NCI-H2196 treated with DMSO at 0.1 percent for 48 hours (cell line): Measurements from ENCODE around the gene SYNGR1.
"Not testable (repeated sequence)": the region's sequence is repeated elsewhere in the genome, so short reads cannot be mapped to it uniquely, and the experiment has no call there.

ENCODE experiments used
- DNase-seq: peaks from one replicate; lab custom pipeline; 2025; ENCODE audit not compliant: unreplicated experiment; lab: John Stamatoyannopoulos, UW

Gene SYNGR1

DNA sequence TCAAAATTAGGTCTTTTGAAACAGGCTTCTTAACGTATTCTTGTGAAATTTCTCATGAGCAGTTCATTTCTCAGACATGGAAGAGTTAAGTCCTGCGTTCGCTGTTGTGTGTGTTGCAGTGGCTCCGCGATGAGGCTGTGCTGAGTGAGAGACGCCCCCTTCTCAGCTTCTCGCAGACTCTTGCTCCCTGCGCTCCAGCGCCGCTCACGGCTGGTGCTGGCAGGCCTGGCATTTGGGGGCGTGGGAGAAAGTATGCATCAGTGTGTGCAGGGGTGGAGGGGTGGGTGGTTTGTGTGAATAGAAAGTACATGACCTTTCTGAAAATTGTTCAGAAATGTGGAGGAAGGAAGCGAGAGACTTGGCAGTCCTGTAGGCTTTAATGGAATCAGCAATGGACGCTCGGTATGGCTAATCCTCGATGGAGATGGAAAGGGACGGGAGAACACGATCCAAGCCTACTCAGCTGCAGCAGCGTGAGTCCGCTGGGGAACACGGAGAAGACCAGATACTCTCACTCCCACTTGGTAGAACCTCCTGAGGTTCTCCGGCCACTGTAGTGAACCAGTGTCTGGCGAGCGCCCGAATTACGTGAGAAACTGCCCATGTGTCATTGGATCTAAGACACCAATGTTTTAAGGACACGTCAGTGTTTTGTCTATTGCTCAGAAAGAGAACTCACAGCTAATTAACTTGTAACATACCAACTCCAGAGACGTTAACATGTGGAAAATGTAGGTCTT, 55.7 kb downstream of the SYNGR1 start:
- DNase-seq, result no peak

DNA sequence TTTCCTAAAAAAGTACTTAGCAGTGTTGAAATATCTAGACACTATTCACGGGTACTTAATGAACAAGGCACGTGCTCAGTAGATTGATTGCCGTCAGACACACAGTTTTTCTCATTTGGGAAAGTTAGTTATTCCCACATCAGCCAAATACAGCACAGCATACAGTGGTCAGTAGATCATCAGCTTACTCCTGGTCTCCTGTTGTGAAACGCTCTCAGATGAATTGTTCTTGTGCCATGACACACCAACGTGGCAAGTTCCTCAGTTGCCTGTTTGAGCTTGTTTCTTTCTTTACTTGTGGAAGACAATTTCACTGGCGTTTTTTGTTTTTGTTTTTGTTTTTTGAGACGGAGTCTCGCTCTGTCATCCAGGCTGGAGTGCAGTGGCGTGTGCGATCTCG, 58.4 kb downstream of the SYNGR1 start:
- no peak for DNase-seq

DNA sequence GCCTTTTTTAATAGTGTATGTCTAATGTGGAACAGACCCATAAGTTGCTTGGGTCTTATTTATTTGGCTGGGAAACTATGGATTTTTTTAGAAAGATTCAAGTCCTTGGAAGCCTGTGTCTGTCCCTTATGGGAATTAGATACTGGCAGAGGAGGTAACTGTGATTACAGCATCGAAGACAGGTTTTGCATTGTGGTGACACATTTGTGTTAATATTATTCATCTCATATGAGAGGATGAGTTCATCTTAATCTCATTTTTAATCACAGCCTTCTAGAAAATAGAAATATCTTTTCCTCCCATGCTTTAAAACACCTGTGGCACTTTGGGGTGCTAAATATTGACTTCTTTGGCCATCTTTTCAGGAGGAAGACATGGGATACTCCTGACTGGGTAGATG, 59.0 kb downstream of the SYNGR1 start:
- DNase-seq, result no peak

DNA sequence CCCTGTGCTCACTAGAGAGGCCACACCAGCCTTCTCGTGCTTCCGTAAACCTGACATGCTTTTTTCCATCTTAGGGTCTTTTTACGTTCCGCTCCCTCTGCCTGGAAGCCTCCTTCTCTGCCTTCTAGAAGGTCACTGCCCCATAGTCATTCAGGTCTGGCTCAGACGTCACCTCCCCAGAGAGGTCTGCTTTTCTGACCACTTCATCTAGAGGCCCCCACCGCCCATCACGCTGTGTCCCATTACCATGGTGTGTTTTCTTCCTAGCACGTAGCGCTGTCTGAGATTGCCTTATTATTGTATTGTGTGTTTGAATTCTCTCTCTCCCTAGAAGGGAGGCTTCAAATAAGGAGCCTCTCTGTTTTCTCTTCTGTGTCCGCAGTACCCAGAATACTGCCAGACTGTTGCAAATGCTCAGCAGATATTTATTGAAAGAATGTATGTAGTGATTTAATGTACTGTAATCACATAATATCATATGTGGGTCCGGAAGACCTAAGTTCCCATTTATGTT, 59.8 kb downstream of the SYNGR1 start:
- DNase-seq, result no peak

DNA sequence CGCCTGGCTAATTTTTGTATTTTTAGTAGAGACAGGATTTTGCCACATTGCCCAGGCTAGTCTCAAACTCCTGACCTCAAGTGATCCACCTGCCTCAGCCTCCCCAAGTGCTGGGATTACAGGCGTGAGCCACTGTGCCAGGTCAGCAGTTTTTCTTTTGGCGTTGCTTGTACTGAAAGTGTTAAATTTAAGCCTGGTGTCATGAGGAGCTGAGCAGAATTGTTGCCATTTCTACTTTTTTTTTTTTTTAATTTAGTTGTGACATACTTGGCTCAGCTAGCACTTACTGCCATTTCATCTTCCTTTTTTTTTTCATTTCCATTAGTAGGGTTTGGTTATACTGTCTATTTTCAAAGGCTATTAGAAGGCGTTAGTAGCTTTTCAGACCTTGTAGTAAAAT, 60.5 kb downstream of the SYNGR1 start:
- DNase-seq, result no peak

DNA sequence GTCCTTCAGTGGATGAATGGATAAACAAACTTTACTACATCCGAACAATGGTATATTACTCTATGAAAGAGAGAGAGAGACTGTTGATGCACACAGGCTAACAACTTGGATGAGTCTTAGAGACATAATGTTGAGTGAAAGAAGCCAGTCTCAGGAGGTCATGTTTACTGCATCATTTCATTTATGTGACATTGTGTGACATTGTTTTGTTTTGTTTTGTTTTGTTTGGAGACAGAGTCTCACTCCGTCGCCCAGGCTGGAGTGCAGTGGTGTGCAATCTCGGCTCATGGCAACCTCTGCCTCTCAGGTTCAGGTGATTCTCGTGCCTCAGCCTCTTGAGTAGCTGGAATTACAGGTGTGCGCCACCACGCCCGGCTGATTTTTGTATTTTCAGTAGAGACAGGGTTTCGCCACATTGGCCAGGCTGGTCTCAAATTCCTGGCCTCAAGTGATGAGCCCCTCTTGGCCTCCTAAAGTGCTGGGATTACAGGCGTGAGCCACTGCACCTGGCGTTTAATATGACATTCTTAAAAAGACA, 62.1 kb downstream of the SYNGR1 start:
- DNase-seq, result not testable (repeated sequence)

DNA sequence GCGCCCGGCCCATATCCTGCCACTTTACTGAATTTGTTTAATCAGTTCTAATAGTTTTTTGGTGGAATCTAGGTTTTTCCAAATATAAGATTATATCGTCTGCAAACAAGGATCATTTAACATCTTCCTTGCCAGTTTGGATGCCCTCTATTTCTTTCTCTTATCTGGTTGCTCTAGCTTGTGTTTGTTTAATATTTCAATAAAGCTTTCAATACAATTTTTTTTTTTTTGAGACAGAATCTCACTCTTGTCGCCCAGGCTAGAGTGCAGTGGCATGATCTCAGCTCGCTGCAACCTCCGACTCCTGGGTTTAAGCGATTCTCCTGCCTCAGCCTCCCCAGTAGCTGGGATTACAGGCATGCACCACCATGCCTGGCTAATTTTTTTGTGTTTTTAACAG, 63.4 kb downstream of the SYNGR1 start:
- not testable (repeated sequence) for DNase-seq

DNA sequence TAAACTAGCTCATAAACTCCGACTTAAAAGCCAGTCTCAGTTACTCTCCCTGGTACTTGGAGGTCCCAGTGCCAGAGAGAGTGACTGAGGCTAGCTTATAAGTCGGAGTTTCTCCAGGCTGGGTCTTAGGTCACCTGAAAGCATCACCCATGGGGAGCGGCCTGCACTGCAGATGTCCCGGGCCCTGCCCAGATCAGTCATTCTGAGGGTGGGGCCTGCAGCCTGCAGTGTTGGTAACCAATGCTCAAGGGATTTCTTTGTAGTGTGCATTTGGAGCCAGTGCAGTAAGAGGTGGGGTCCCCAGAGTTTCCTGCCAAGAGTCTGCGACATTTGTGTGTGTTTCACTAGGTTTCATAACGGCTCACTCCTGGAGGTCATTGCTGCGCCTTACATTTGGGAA, 64.6 kb downstream of the SYNGR1 start:
- DNase-seq, result no peak

DNA sequence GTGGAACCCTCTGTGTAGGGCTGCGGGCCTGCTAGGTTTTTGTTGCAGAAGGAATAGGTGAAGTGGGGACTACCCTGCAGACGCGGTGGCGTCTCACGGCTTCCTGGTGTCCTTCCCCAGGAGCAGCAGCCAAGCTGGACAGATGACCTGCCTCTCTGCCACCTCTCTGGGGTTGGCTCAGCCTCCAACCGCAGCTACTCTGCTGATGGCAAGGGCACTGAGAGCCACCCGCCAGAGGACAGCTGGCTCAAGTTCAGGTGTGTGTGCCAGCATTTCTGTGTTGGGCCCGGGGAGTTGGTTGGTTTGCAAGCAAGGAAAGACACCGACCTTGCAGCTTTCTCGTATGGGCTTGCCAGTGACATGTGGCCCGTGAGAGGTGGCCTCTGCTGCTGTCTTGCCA, 65.1 kb downstream of the SYNGR1 start:
- DNase-seq, result no peak

DNA sequence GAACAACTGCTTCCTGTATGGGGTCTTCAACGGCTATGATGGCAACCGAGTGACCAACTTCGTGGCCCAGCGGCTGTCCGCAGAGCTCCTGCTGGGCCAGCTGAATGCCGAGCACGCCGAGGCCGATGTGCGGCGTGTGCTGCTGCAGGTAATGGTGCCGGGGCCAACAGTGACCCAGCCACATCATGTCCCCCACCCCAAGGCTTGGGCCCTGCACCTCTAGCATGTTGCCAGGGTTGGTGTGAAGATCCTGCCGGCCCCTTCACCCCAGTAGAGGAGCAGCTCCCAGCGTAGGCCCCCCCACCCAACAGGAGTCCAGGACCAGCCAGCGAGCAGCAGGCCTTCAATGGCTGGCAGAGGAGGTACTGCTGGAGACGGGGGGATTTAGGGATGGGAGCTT, 65.7 kb downstream of the SYNGR1 start:
- no peak for DNase-seq

DNA sequence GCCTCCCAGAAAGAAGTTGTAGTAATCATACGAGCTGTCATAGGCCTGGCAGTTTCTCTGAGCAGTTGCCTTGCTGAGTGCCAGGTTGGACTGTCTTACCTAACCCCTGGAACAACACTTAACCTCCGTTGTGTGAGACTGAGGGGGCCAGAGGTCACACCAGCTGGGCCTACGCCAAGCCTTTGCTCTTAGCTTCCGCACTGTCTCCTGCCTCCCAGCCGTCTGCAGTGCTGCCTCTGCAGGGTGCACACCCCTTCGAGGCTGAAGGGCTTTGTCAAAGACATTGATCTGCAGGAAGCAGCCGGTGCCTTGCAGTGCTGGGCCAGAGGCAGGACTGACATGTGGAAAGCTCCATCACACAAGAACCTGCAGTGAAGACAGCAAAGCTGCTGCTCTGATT, 66.5 kb downstream of the SYNGR1 start:
- no peak for DNase-seq

DNA sequence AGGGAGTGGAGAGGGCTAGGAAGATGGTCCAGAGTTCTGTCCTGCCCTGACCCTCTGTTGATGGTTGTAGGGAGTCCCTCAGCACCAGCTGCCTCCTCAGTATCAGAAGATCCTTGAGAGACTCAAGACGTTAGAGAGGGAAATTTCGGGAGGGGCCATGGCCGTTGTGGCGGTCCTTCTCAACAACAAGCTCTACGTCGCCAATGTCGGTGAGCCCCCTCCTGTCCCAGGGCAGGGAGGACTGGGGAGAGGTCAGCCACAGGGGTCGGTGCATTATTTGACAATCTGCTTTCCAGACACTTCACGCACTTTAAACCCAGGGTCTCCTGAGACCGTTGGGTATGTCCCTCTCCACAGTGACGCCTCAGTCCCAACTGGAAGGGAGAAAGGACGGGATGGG, 67.8 kb downstream of the SYNGR1 start:
- no peak for DNase-seq

DNA sequence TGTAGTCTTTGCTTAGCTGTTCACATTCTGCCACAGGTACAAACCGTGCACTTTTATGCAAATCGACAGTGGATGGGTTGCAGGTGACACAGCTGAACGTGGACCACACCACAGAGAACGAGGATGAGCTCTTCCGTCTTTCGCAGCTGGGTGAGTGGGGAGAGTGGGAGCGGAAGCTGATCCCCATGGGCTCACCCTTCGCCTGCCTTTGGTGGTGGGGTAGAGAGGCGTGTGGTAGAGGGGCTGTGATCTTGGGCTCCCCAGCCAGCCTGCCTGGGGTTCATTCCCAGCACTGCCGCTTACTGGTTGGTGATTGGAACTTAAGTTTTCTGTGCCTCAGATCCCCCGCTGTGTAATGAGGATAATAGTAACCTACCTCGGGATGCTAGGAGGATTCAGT, 68.9 kb downstream of the SYNGR1 start:
- DNase-seq, result no peak

DNA sequence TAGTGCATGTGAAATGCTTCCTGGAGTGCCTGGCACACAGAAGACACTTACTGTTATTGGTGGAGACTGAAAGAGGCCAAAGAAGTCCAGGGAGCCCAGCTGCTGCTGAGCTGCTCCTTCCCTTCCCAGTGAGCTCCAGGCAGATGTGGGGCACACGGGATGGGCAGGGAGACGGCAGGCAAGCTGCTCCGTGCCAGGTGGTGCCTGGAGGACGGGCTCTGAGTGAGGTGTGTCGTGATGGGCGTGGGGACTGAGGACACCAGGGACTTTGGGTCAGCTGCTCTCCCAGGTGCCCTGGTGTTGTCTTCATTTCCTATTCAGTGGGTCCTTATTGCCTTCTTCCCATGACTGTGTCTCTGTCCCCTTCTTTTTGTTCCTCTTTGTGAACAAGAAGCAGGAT, 69.3 kb downstream of the SYNGR1 start:
- DNase-seq, result no peak

DNA sequence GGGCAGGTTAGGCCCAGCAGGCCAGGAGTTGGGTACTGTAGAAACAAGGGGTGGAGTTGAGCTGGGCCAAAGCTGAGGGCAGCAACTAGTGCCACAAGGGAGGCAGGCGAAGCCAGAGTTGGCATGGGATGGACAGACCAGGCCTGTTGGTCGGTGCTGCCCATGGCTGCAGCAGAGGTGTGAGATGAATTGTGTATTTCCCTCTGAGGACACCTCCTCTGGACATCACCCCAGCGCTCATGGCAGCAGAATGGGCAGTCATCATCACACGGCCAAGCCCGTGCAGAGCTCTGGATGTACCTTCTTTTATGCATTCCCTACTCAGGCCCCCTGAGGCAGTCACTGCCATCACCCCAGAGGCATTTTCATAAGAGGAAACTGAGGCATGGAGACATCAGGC, 70.1 kb downstream of the SYNGR1 start:
- DNase-seq, result no peak

DNA sequence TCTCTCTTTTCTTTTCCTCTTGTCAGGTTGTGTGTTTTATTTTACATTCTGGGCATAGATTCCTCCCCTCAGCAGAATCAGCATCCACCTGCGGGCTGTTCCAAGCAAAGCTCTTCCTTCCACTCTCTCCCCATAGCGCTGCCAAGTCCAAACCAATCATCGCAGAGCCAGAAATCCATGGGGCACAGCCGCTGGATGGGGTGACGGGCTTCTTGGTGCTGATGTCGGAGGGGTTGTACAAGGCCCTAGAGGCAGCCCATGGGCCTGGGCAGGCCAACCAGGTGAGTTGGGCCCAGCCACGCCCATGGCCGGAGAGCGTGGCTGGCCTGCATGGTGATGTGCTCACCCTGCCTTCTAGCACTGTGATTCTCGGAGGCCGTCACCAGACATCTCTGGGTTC, 71.9 kb downstream of the SYNGR1 start:
- DNase-seq, result no peak

DNA sequence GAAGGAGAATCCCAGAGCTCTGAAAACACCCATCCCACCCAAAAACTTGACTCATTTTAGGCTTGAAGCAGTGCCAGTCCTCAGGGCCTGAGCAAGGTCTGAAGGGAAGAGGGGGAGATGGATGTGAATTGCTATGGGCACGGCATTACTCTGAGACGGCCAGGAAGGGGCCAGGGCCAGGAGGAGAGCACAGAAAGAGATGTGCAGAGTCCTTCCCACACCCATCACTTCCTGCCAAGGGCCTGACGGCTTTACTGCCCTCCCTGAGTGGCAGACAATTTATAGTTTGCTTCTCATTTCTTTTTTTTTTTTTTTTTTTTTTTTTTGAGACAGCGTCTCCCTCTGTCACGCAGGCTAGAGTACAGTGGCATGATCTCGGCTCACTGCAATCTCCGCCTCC, 72.3 kb downstream of the SYNGR1 start:
- DNase-seq, result no peak

DNA sequence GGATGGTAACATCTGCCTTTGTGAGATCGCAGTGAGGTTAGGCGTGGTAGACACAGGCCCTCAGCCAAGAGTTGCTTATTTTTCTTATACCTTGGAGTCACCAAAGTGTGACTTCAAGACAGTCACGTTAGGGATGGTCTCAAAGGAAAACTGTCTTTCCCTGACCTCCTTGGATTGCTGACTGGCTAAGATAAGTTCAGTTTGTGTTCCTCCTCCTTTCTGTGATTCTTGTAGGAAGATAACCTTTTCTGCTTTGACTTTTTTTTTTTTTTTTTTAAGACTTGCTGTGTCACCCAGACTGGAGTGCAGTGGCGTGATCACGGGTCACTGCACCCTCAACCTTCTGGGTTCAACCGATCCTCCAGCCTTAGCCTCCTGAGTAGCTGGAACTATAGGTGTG, 72.9 kb downstream of the SYNGR1 start:
- DNase-seq, result no peak

DNA sequence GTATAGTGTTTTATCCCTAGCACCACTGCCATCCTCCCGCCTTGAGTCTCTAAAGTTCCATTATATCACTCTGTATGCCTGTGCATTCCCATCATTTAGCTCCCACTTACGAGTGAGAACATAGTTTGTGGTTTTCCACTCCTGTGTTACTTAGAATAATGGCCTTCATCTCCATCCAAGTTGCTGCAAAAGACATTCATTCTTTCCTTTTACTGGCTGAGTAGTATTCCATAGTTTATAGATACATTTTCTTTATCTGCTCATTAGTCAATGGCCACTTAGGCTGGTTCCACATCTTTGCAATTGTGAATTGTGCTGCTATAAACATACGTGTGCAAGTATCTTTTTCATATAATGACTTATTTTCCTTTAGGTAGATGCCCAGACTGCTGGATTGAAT, 74.2 kb downstream of the SYNGR1 start:
- DNase-seq, result no peak

DNA sequence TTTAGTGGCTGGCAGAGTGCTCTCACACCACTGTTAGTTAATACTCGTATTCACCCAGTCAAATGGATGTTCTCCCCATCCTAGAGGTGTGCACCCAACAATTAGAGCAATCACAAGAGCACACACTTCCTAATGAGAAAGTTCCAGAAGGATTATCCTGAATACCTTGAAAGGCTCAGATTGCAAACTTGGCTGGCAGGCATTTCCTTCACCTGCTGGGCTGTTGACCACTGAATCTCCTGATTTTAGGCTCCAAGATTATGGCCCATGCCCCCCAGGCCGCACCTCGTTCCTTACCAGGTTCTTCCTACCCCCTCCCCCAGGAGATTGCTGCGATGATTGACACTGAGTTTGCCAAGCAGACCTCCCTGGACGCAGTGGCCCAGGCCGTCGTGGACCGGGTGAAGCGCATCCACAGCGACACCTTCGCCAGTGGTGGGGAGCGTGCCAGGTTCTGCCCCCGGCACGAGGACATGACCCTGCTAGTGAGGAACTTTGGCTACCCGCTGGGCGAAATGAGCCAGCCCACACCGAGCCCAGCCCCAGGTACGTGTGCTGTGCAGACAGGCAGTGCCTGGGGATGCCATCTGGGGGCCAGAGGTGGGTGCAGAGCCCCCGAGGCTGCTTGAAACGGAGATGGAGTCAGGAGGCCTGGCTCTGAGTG, 76.7 kb downstream of the SYNGR1 start:
- DNase-seq, result no peak

DNA sequence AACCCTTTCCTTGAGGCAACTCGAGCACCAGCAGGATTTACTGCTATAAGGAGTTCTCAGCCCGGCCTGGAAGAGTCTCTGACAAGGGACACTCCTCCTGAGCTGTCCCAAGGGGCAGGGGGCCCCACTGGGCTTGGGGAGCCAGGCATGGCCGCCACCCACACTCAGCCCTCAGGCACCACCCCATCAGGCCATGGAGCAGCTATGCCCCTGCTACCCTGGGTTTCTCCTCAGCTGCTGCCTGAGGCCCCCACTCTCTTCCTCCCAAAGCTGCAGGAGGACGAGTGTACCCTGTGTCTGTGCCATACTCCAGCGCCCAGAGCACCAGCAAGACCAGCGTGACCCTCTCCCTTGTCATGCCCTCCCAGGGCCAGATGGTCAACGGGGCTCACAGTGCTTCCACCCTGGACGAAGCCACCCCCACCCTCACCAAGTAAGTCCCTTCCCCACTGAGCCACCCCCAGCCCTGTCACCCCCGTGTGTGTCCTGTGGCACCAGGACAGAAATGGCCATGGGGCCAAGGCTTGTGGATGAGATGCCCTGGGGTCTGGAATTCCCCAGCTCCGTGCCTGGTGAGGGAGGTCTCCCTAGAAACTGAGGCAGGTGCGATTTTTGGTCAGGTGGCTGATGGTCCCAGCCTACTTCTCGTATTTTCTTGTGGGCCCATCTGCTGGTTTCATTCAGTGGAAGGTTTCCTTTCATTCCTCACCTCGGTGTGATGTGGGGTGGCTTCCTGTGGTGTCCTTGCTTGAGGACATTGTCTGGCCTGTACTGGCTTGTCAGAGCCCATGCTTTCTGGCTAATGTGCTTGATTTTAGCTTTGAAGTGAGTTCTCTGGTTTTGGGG, 78.2 kb downstream of the SYNGR1 start:
- no peak for DNase-seq
